HG03159 (cell line): ENCODE measurements around the gene CFAP126.
A peak's percentile ranks its signal among the peaks of the same experiment; 100 is the strongest.
"Not testable (repeated sequence)": the region's sequence is repeated elsewhere in the genome, so short reads cannot be mapped to it uniquely, and the experiment has no call there.

Experiments used
- ATAC-seq: cut with Tn5 transposase; IDR thresholded peaks from one replicate; pipeline ENCODE4 v1.9.1; 2021; ENCODE audit warnings: mild to moderate bottlenecking, moderate library complexity; ENCODE audit not compliant: unreplicated experiment

The CFAP126 gene

GRCh38 chr1:161367684-161368400 is at the start of gene CFAP126:
TSS of gene CFAP126 (minus strand) at chr1:161367876. CDS start at chr1:161367868, 8 bp downstream.
- ATAC-seq, result peak; percentile 97

GRCh38 chr1:161413050-161413449 is 45.4 kb upstream of the CFAP126 start:
- not testable (repeated sequence) for ATAC-seq

GRCh38 chr1:161410636-161410970 is 42.9 kb upstream of the CFAP126 start:
- ATAC-seq, result not testable (repeated sequence)

- ATAC-seq, result not testable (repeated sequence)
These were observed 42.4 kb upstream of the CFAP126 start for GRCh38 chr1:161409848-161410635.

- no peak for ATAC-seq
These were observed 40.9 kb upstream of the CFAP126 start for GRCh38 chr1:161408429-161409052.

- ATAC-seq, result no peak
These were observed 39.8 kb upstream of the CFAP126 start for GRCh38 chr1:161407451-161407985.

- ATAC-seq, result not testable (repeated sequence)
These were observed 38.9 kb upstream of the CFAP126 start for GRCh38 chr1:161406551-161406950.

- no peak for ATAC-seq
These were observed 36.4 kb upstream of the CFAP126 start for GRCh38 chr1:161404051-161404597.

GRCh38 chr1:161402446-161402845 is 34.8 kb upstream of the CFAP126 start:
- no peak for ATAC-seq

GRCh38 chr1:161399257-161399998 is 31.8 kb upstream of the CFAP126 start:
- peak; percentile 67 for ATAC-seq

GRCh38 chr1:161398900-161399256 is 31.2 kb upstream of the CFAP126 start:
- no peak for ATAC-seq

GRCh38 chr1:161397038-161397437 is 29.4 kb upstream of the CFAP126 start:
- ATAC-seq, result not testable (repeated sequence)

- ATAC-seq, result no peak
These were observed 25.5 kb upstream of the CFAP126 start for GRCh38 chr1:161393151-161393550.

- no peak for ATAC-seq
These were observed 23.9 kb upstream of the CFAP126 start for GRCh38 chr1:161391611-161392010.

- not testable (repeated sequence) for ATAC-seq
These were observed 23.5 kb upstream of the CFAP126 start for GRCh38 chr1:161391136-161391535.

- ATAC-seq, result peak; percentile 11
These were observed 22.8 kb upstream of the CFAP126 start for GRCh38 chr1:161390559-161390858.

- peak; percentile 77 for ATAC-seq
These were observed 22.2 kb upstream of the CFAP126 start for GRCh38 chr1:161389691-161390558.

GRCh38 chr1:161389158-161389557 is 21.5 kb upstream of the CFAP126 start:
- not testable (repeated sequence) for ATAC-seq

GRCh38 chr1:161388639-161389038 is 21.0 kb upstream of the CFAP126 start:
- ATAC-seq, result no peak
